ENCODE results near the gene CSMD2.

Gene CSMD2

DNA sequence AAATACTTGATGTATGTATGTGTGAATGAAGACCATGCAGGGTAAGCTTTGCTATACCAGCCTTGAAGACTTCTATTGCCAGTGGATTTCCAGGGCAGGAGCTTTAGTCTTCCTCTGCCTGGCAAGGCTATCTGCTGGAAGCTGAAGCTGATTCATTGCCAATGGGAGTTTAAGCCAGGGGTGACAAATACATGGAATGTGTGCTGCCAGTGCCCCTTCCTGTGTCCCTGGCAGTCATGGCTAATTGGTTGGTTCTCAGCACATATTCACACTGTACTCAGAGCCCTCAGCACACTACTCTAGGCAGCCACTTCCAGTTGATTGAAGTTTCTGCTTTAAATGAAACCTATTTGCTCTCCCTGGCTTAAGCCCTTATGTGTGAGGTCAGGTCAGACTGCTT, 691.1 kb downstream of the CSMD2 start:
- TF ChIP-seq POLR2AphosphoS5 (IDR thresholded peaks at IDR 0.05; ENCODE audit: low read depth, low read length) (no peak), FOXP2 (optimal IDR thresholded peaks at IDR 0.05; ENCODE audit: borderline replicate concordance, extremely low read depth, extremely low read length, insufficient read depth) (no peak), SIN3A (IDR thresholded peaks at IDR 0.05; ENCODE audit: borderline replicate concordance, insufficient read depth, low read length) (no peak), TAF1 (IDR thresholded peaks at IDR 0.05; ENCODE audit: borderline replicate concordance, insufficient read depth, low read length) (no peak)
- TF ChIP-seq, protein P1, sequence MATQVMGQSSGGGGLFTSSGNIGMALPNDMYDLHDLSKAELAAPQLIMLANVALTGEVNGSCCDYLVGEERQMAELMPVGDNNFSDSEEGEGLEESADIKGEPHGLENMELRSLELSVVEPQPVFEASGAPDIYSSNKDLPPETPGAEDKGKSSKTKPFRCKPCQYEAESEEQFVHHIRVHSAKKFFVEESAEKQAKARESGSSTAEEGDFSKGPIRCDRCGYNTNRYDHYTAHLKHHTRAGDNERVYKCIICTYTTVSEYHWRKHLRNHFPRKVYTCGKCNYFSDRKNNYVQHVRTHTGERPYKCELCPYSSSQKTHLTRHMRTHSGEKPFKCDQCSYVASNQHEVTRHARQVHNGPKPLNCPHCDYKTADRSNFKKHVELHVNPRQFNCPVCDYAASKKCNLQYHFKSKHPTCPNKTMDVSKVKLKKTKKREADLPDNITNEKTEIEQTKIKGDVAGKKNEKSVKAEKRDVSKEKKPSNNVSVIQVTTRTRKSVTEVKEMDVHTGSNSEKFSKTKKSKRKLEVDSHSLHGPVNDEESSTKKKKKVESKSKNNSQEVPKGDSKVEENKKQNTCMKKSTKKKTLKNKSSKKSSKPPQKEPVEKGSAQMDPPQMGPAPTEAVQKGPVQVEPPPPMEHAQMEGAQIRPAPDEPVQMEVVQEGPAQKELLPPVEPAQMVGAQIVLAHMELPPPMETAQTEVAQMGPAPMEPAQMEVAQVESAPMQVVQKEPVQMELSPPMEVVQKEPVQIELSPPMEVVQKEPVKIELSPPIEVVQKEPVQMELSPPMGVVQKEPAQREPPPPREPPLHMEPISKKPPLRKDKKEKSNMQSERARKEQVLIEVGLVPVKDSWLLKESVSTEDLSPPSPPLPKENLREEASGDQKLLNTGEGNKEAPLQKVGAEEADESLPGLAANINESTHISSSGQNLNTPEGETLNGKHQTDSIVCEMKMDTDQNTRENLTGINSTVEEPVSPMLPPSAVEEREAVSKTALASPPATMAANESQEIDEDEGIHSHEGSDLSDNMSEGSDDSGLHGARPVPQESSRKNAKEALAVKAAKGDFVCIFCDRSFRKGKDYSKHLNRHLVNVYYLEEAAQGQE (IDR thresholded peaks at IDR 0.05; ENCODE audit: insufficient read depth in 1 of 2, low read depth in 2 of 2, low read length in 2 of 2) = no peak

- TF ChIP-seq FOXP2 (optimal IDR thresholded peaks at IDR 0.05; ENCODE audit: borderline replicate concordance, extremely low read depth, extremely low read length, insufficient read depth) (peak; percentile 58), TAF1 (IDR thresholded peaks at IDR 0.05; ENCODE audit: borderline replicate concordance, insufficient read depth, low read length) (no peak), POLR2AphosphoS5 (IDR thresholded peaks at IDR 0.05; ENCODE audit: low read depth, low read length) (peak; percentile 75; the same call in 1 of the 2 replicates), SIN3A (IDR thresholded peaks at IDR 0.05; ENCODE audit: borderline replicate concordance, insufficient read depth, low read length) (no peak)
- TF ChIP-seq, protein P1 (IDR thresholded peaks at IDR 0.05; ENCODE audit: insufficient read depth in 1 of 2, low read depth in 2 of 2, low read length in 2 of 2) = no peak
Measured at GRCh38 chr1:33472269-33472980, 692.6 kb downstream of the CSMD2 start, which contains the start of gene ZSCAN20. ZSCAN20 (plus strand) TSS chr1:33472645; CDS start chr1:33479289, 6,644 bp downstream.

DNA sequence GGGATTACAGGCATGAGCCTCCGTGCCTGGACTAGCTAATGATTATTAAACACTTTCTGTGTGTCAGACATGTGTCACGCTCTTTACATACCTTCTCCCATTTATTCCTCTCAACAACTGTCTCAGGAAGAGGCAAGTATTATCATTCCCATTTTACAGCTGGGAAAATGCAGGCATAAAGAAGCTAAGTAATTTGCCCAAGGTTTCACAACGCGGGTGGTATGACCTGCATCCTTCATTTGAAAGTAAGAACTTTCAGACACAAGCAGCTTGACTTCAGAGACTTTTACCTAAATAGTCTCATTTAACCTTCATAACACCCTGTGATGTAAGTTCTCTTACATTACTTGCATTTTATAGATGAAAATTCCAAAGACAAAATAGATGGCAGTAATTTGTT, 693.6 kb downstream of the CSMD2 start:
- TF ChIP-seq FOXP2 (optimal IDR thresholded peaks at IDR 0.05; ENCODE audit: borderline replicate concordance, extremely low read depth, extremely low read length, insufficient read depth) (no peak), SIN3A (IDR thresholded peaks at IDR 0.05; ENCODE audit: borderline replicate concordance, insufficient read depth, low read length) (no peak), TAF1 (IDR thresholded peaks at IDR 0.05; ENCODE audit: borderline replicate concordance, insufficient read depth, low read length) (no peak), POLR2AphosphoS5 (IDR thresholded peaks at IDR 0.05; ENCODE audit: low read depth, low read length) (no peak)
- TF ChIP-seq, protein P1 (IDR thresholded peaks at IDR 0.05; ENCODE audit: insufficient read depth in 1 of 2, low read depth in 2 of 2, low read length in 2 of 2) = no peak

- no peak for TF ChIP-seq SIN3A (IDR thresholded peaks at IDR 0.05; ENCODE audit: borderline replicate concordance, insufficient read depth, low read length)
- no peak for TF ChIP-seq POLR2AphosphoS5 (IDR thresholded peaks at IDR 0.05; ENCODE audit: low read depth, low read length)
- TF ChIP-seq FOXP2 (optimal IDR thresholded peaks at IDR 0.05; ENCODE audit: borderline replicate concordance, extremely low read depth, extremely low read length, insufficient read depth) = no peak
- TF ChIP-seq TAF1 (IDR thresholded peaks at IDR 0.05; ENCODE audit: borderline replicate concordance, insufficient read depth, low read length) = no peak
- TF ChIP-seq, protein P1 (IDR thresholded peaks at IDR 0.05; ENCODE audit: insufficient read depth in 1 of 2, low read depth in 2 of 2, low read length in 2 of 2) = no peak
Measured at GRCh38 chr1:33470495-33471012, 694.5 kb downstream of the CSMD2 start.

Measured in PFSK-1 (cell line).